Uterus (tissue), 2 donors: ENCODE data around the gene PHYHIPL.

Experiments
- CTCF ChIP-seq, 4 experiments: fragments of 200-600 bp in 2 of 4; fragments of 450-650 bp in 2 of 4; sonication (generic) in 2 of 4; IDR thresholded peaks; one replicate each; pipeline ENCODE4 v1.5.1; 2016 to 2019; ENCODE audit warnings: antibody characterized with exemption in 4 of 4, mild to moderate bottlenecking in 2 of 4, moderate library complexity in 1 of 4
- POLR2A ChIP-seq, 2 donors: fragments of 450-650 bp; IDR thresholded peaks; one replicate each; pipeline ENCODE4 v1.6.1; 2016; ENCODE audit warnings: antibody characterized with exemption in 2 of 2, mild to moderate bottlenecking in 1 of 2, moderate library complexity in 1 of 2

- TF ChIP-seq POLR2A (IDR thresholded peaks at IDR 0.05) = no peak
- TF ChIP-seq CTCF (IDR thresholded peaks at IDR 0.05) = no peak
Observed at GRCh38 chr10:59271160-59271559, 94.7 kb downstream of the PHYHIPL start.
